Measurements from ENCODE around the gene SMYD3. TPM values are rescaled to one million over a fixed set of nuclear protein-coding genes. Genes with fewer than 3 reads are reported as not detected.

Gene SMYD3
- total RNA-seq, 4 donors from 2014 or later, result 15.6 to 21.1 (median 18.4) TPM

DNA sequence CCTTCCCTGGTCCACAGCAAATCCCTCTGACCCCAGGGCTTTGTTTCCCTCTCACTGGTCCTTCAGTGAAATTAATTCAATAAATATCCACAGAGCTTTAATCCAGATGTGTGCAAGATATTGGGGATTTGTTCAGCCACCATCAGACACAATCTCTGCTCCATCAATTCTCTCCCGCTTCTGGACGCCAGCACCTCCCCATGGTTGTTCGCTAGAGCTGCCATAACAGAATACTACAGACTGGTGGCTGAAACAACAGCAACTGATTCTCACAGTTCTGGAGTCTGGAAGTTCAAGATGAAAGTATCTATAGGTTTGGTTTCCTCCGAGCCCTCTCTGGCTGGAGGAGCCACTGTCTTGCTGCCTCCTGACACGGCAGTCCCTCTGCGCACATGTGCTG, 303.9 kb downstream of the SMYD3 start:
- no peak for TF ChIP-seq CTCF (IDR thresholded peaks at IDR 0.05; ENCODE audit: low read depth)

DNA sequence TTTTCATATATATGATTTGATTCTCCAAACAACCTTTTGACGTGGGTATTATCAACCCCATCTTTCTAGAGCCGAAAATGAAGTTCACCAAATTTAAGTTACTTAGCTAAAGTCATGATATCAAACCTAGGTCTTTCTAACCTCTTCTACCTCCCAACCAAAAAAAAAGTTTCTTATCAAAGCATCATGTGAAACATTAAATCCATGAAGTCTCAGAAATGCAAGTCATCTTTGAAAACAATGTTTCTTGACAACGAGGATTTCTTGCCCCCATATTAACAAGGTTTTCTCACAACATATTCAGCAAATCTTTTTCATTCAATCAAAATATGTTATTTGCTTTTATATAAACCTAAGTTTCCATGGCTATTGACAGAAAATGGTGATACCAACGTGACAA, 306.3 kb downstream of the SMYD3 start:
- TF ChIP-seq CTCF (IDR thresholded peaks at IDR 0.05; ENCODE audit: low read depth), result no peak

- TF ChIP-seq CTCF (IDR thresholded peaks at IDR 0.05; ENCODE audit: low read depth), result no peak
Observed at GRCh38 chr1:246200225-246200624, 306.9 kb downstream of the SMYD3 start.

DNA sequence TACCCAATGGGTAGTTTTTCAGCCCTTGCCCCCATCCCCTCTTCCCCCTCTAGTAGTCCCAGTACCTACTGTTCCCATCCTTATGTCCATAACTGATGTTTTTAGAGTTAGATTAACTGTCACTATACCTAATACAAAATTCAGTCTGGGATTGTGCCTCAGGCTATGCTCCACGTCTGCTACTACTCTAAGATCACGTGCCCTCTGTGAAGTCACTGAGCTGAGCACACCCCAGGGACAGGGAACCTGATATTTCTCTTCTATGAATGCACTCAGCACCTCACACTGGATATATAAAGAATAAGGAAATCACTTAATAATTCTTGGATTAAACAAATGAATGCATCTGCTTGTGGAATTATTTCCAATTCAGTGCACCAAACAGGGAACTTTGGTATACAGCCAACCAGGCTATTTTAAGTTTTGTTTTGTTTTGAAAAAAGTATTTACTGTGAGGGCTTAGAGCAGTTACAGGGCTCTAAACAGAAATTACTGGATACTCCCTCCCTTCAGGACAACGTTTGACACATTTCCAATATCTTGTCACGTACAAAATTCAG, 307.9 kb downstream of the SMYD3 start:
- TF ChIP-seq CTCF (IDR thresholded peaks at IDR 0.05; ENCODE audit: low read depth), result no peak

GRCh38 chr1:246198115-246198816, 308.8 kb downstream of the SMYD3 start:
- no peak for TF ChIP-seq CTCF (IDR thresholded peaks at IDR 0.05; ENCODE audit: low read depth)

DNA sequence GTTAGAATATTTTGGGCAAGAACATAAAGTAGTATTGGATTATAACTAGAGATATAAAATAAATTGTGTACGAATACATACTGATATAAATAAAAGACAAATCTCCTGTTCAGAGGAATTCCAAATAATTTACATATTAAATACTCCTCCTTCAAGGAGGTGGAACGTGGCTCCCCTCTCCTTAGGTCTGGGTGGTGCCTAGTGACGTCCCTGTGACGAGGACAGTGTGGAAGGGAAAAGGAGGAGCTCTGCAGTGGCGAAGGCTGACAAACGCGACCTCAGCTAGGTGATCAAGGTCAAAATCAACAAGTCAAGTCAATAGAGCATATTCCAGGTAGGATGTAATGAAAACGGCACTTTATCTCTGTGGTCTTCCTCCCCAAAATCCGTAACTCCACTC, 310.0 kb downstream of the SMYD3 start:
- TF ChIP-seq CTCF (IDR thresholded peaks at IDR 0.05; ENCODE audit: low read depth), result no peak

GRCh38 chr1:246195296-246195695, 311.8 kb downstream of the SMYD3 start:
- TF ChIP-seq CTCF (IDR thresholded peaks at IDR 0.05; ENCODE audit: low read depth), result no peak
